HepG2 (cell line): ENCODE measurements around the gene STX4. TPM values are rescaled to one million over a fixed set of nuclear protein-coding genes. Genes with fewer than 3 reads are reported as not detected.

Experiments
- ATF1 ChIP-seq: IDR thresholded peaks from 2 replicates; pipeline ENCODE4 v1.6.1; 2016; ENCODE audit warnings: mild to moderate bottlenecking, control low read depth
- BORCS8-MEF2B ChIP-seq: sonication (generic); formaldehyde crosslinking; IDR thresholded peaks from 2 replicates; pipeline ENCODE4 v1.8.0; 2022; ENCODE audit warnings: mild to moderate bottlenecking, missing genetic modification reagents
- GLMP ChIP-seq: sonication (generic); formaldehyde crosslinking; IDR thresholded peaks from 2 replicates; pipeline ENCODE4 v1.9.0; 2021; ENCODE audit warnings: missing genetic modification reagents, mild to moderate bottlenecking, borderline replicate concordance
- KAT8 ChIP-seq: IDR thresholded peaks from 2 replicates; pipeline ENCODE4 v1.6.1; 2016; ENCODE audit warnings: missing genetic modification reagents, missing compliant biosample characterization
- MEIS1 ChIP-seq: sonication (generic); formaldehyde crosslinking; IDR thresholded peaks from 2 replicates; pipeline ENCODE4 v1.9.0; 2021; ENCODE audit warnings: mild to moderate bottlenecking, missing genetic modification reagents, moderate library complexity, borderline replicate concordance
- MNT ChIP-seq: fragments of 450-650 bp; IDR thresholded peaks from 2 replicates; pipeline ENCODE4 v1.6.1; 2016
- NFAT5 ChIP-seq: sonication (generic); formaldehyde crosslinking; IDR thresholded peaks from 2 replicates; pipeline ENCODE4 v1.4.0; 2020; ENCODE audit warnings: missing genetic modification reagents
- POLR2A ChIP-seq, 2 experiments: IDR thresholded peaks; 2 replicates each; pipeline ENCODE4 v1.6.1; 2011; ENCODE audit warnings: low read depth in 2 of 2, low read length in 2 of 2, mild to moderate bottlenecking in 1 of 2, moderate library complexity in 1 of 2; ENCODE audit not compliant: insufficient read depth in 1 of 2
- SNAPC5 ChIP-seq: sonication (generic); formaldehyde crosslinking; IDR thresholded peaks from 2 replicates; pipeline ENCODE4 v1.8.1; 2023; ENCODE audit warnings: mild to moderate bottlenecking, missing genetic modification reagents, borderline replicate concordance
- SRF ChIP-seq: IDR thresholded peaks from 2 replicates; pipeline ENCODE4 v1.6.1; 2011; ENCODE audit warnings: mild to moderate bottlenecking, low read depth, low read length, moderate library complexity
- TCF7 ChIP-seq: sonication (generic); IDR thresholded peaks from 2 replicates; pipeline ENCODE4 v1.6.1; 2016; ENCODE audit warnings: antibody characterized with exemption, low read depth
- ZNF644 ChIP-seq: IDR thresholded peaks from 2 replicates; pipeline ENCODE4 v1.6.1; 2016; ENCODE audit warnings: low read depth
- ZNF646 ChIP-seq: sonication (generic); formaldehyde crosslinking; IDR thresholded peaks from 2 replicates; pipeline ENCODE4 v1.9.0; 2021; ENCODE audit warnings: mild to moderate bottlenecking, missing genetic modification reagents
- ZNF790 ChIP-seq: sonication (generic); formaldehyde crosslinking; IDR thresholded peaks from 2 replicates; pipeline ENCODE4 v1.8.0; 2022; ENCODE audit warnings: missing genetic modification reagents, mild to moderate bottlenecking, borderline replicate concordance
- ZNF891 ChIP-seq: sonication (generic); formaldehyde crosslinking; IDR thresholded peaks from 2 replicates; pipeline ENCODE4 v1.5.0; 2020; ENCODE audit warnings: mild to moderate bottlenecking, missing genetic modification reagents
- polyA plus RNA-seq, 8 experiments: library from polyadenylated mRNA; depleted of rRNA in 3 of 8; stranded (reverse) in 7 of 8; unstranded in 1 of 8; fragments of >200 nt; fragmentation: Illumina TruSeq in 4 of 8; extraction: Trizol in 4 of 8; gene quantifications; 2 replicates each; pipeline versions ENCODE4 v1.2.1 to v1.2.3, GENCODE V29; 2011 to 2016; ENCODE audit warnings: low read depth in 4 of 8, missing spikeins in 1 of 8, mixed read lengths in 1 of 8; ENCODE audit not compliant: insufficient read depth in 1 of 8
- total RNA-seq, 5 experiments: library from RNA; depleted of rRNA; stranded (reverse); fragments of >200 nt; fragmentation: Illumina TruSeq; extraction: Trizol; gene quantifications; 2 replicates each; pipeline ENCODE4 v1.2.3, GENCODE V29; 2016; ENCODE audit warnings: low read depth in 1 of 5

The STX4 gene
- total and polyA plus RNA-seq, 2 of the 13 experiments (the other 11 are each of a cell fraction or from before 2014, with no cell fraction given): 29.2 to 34.6 TPM

GRCh38 chr16:30985401-30986128 lies 47.8 kb upstream of the STX4 start (continued):
- no peak for TF ChIP-seq ATF1
- no peak for TF ChIP-seq ZNF646 (CRISPR knock-in tag)
- peak; percentile 75 for TF ChIP-seq KAT8 (CRISPR knock-in tag)
- TF ChIP-seq BORCS8-MEF2B (CRISPR knock-in tag): peak; percentile 85; the same call in 1 of the 2 replicates
- 0 out of 2 replicates have a peak, but pooled peaks have one; percentile 14 for TF ChIP-seq ZNF790 (CRISPR knock-in tag)
- no peak for TF ChIP-seq SRF
- peak; percentile 78; the same call in 1 of the 2 replicates for TF ChIP-seq ZNF891 (CRISPR knock-in tag)
- TF ChIP-seq ZNF644: no peak
- no peak for TF ChIP-seq TCF7
- TF ChIP-seq SNAPC5 (CRISPR knock-in tag): no peak
- TF ChIP-seq NFAT5 (CRISPR knock-in tag): peak; percentile 61; the same call in 1 of the 2 replicates
- TF ChIP-seq GLMP (CRISPR knock-in tag): no peak
- peak in 1 of 2 experiments; percentile 52; a peak in 3 of 4 replicates for TF ChIP-seq POLR2A (IDR thresholded peaks at IDR 0.05; ENCODE audit: insufficient read depth in 1 of 2, low read depth in 2 of 2, low read length in 2 of 2)
- peak; percentile 74 for TF ChIP-seq MNT
- TF ChIP-seq MEIS1: peak; percentile 77
